H9 (cell line): Measurements from ENCODE around the gene SMC3. TPM values are rescaled to one million over a fixed set of nuclear protein-coding genes. Genes with fewer than 3 reads are reported as not detected.

ENCODE experiments used
- DNase-seq: peaks from one replicate; pipeline ENCODE4 v3.0.0-alpha.2; 2017
- H2AFZ ChIP-seq: one replicate; pipeline ENCODE4 v1.6.1; 2013; ENCODE audit warnings: mild to moderate bottlenecking, low read length, control low read depth, moderate library complexity
- H2AK5ac ChIP-seq: 2 replicates; pipeline ENCODE4 v1.6.1; 2013; ENCODE audit warnings: low read length, control low read depth, mixed read lengths; ENCODE audit not compliant: insufficient read length
- H2BK120ac ChIP-seq: one replicate; pipeline ENCODE4 v1.6.1; 2013; ENCODE audit warnings: low read depth, mild to moderate bottlenecking, low read length, control low read depth, inconsistent platforms; ENCODE audit not compliant: poor library complexity, severe bottlenecking
- H2BK12ac ChIP-seq: 2 replicates; pipeline ENCODE4 v1.6.1; 2013; ENCODE audit warnings: low read length, control low read depth, mixed read lengths, low read depth; ENCODE audit not compliant: insufficient read length
- H2BK15ac ChIP-seq: 2 replicates; pipeline ENCODE4 v1.6.1; 2013; ENCODE audit warnings: low read depth, low read length, control low read depth
- H2BK20ac ChIP-seq: one replicate; pipeline ENCODE4 v1.6.1; 2013; ENCODE audit warnings: low read depth, mild to moderate bottlenecking, low read length, control low read depth, inconsistent platforms; ENCODE audit not compliant: poor library complexity, severe bottlenecking
- H2BK5ac ChIP-seq: 2 replicates; pipeline ENCODE4 v1.6.1; 2013; ENCODE audit warnings: low read length, control low read depth, mixed read lengths; ENCODE audit not compliant: insufficient read length
- H3K14ac ChIP-seq: 2 replicates; pipeline ENCODE4 v1.6.1; 2013; ENCODE audit warnings: low read length, control low read depth; ENCODE audit not compliant: insufficient read depth
- H3K18ac ChIP-seq: 2 replicates; pipeline ENCODE4 v1.6.1; 2013; ENCODE audit warnings: low read depth, mild to moderate bottlenecking, mixed read lengths, low read length, control low read depth; ENCODE audit not compliant: insufficient read length
- H3K23ac ChIP-seq: 2 replicates; pipeline ENCODE4 v1.6.1; 2013; ENCODE audit warnings: low read length, control low read depth, mixed read lengths, low read depth; ENCODE audit not compliant: insufficient read length
- H3K23me2 ChIP-seq: 2 replicates; pipeline ENCODE4 v1.6.1; 2013; ENCODE audit warnings: low read depth, mild to moderate bottlenecking, mixed read lengths, low read length, control low read depth; ENCODE audit not compliant: insufficient read length, poor library complexity, severe bottlenecking
- H3K27ac ChIP-seq: 2 replicates; pipeline ENCODE4 v1.5.1; 2013; ENCODE audit warnings: low read length, control low read depth, mixed read lengths, low read depth; ENCODE audit not compliant: insufficient read length
- H3K27me3 ChIP-seq: 2 replicates; pipeline ENCODE4 v1.6.1; 2013; ENCODE audit warnings: low read length, control low read depth, inconsistent platforms; ENCODE audit not compliant: insufficient read depth
- H3K4ac ChIP-seq: 2 replicates; pipeline ENCODE4 v1.6.1; 2013; ENCODE audit warnings: low read depth, mild to moderate bottlenecking, control low read depth, inconsistent platforms, low read length, moderate library complexity
- H3K4me1 ChIP-seq: 2 replicates; pipeline ENCODE4 v1.6.1; 2013; ENCODE audit warnings: low read length, control low read depth, inconsistent platforms; ENCODE audit not compliant: insufficient read depth
- H3K4me2 ChIP-seq: 2 replicates; pipeline ENCODE4 v1.6.1; 2013; ENCODE audit warnings: low read length, control low read depth, mixed read lengths; ENCODE audit not compliant: insufficient read length, insufficient read depth
- H3K56ac ChIP-seq: 2 replicates; pipeline ENCODE4 v1.6.1; 2013; ENCODE audit warnings: low read depth, mild to moderate bottlenecking, mixed read lengths, low read length, control low read depth; ENCODE audit not compliant: insufficient read length
- H3K79me1 ChIP-seq: 2 replicates; pipeline ENCODE4 v1.6.1; 2013; ENCODE audit warnings: low read depth, mild to moderate bottlenecking, moderate library complexity, low read length, control low read depth, inconsistent platforms; ENCODE audit not compliant: insufficient read depth, poor library complexity, severe bottlenecking
- H3K79me2 ChIP-seq: 2 replicates; pipeline ENCODE4 v1.6.1; 2013; ENCODE audit warnings: low read length, control low read depth, inconsistent platforms; ENCODE audit not compliant: insufficient read depth
- H3K9ac ChIP-seq: 2 replicates; pipeline ENCODE4 v1.6.1; 2013; ENCODE audit warnings: low read length, control low read depth, mixed read lengths; ENCODE audit not compliant: insufficient read length; ENCODE audit errors: extremely low read depth
- H3K9me3 ChIP-seq: one replicate; pipeline ENCODE4 v1.6.1; 2013; ENCODE audit warnings: low read depth, low read length, inconsistent platforms; ENCODE audit not compliant: control insufficient read depth
- H3T11ph ChIP-seq: one replicate; pipeline ENCODE4 v1.6.1; 2013; ENCODE audit warnings: mild to moderate bottlenecking, low read length, control low read depth, inconsistent platforms
- H4K20me1 ChIP-seq: one replicate; pipeline ENCODE4 v1.6.1; 2013; ENCODE audit not compliant: control insufficient read depth, insufficient read length, insufficient read depth
- H4K5ac ChIP-seq: 2 replicates; pipeline ENCODE4 v1.6.1; 2013; ENCODE audit warnings: low read depth, mild to moderate bottlenecking, mixed read lengths, low read length, control low read depth; ENCODE audit not compliant: insufficient read length
- H4K8ac ChIP-seq: replicated peaks from 2 replicates; pipeline ENCODE4 v1.6.1; 2013; ENCODE audit warnings: low read length, control low read depth, mixed read lengths, low read depth; ENCODE audit not compliant: insufficient read length
- H4K91ac ChIP-seq: 2 replicates; pipeline ENCODE4 v1.6.1; 2013; ENCODE audit warnings: low read depth, mild to moderate bottlenecking, moderate library complexity, mixed read lengths, low read length, control low read depth; ENCODE audit not compliant: insufficient read length
- H3K27ac Mint-ChIP-seq, 3 experiments: 2 replicates in 2 of 3; 3 replicates in 1 of 3; pipeline ENCODE4 v1.8.0; 2020 to 2021; ENCODE audit warnings: mixed read lengths in 3 of 3, mild to moderate bottlenecking in 1 of 3, moderate library complexity in 1 of 3
- H3K27me3 Mint-ChIP-seq: 2 replicates; pipeline ENCODE4 v1.8.0; 2021; ENCODE audit warnings: low read depth, mild to moderate bottlenecking, moderate library complexity, mixed read lengths
- H3K36me3 Mint-ChIP-seq, 3 experiments: 2 replicates in 2 of 3; 3 replicates in 1 of 3; pipeline ENCODE4 v1.8.0; 2020 to 2021; ENCODE audit warnings: low read depth in 3 of 3, mixed read lengths in 3 of 3; ENCODE audit not compliant: insufficient read depth in 1 of 3
- H3K4me1 Mint-ChIP-seq, 2 experiments: 2 replicates each; pipeline ENCODE4 v1.8.0; 2020; ENCODE audit warnings: mixed read lengths in 2 of 2
- H3K4me3 Mint-ChIP-seq, 2 experiments: 2 replicates in 1 of 2; 3 replicates in 1 of 2; pipeline ENCODE4 v1.8.0; 2020 to 2021; ENCODE audit warnings: mild to moderate bottlenecking in 2 of 2, mixed read lengths in 2 of 2, moderate library complexity in 1 of 2
- H3K9me3 Mint-ChIP-seq, 2 experiments: 2 replicates in 1 of 2; 3 replicates in 1 of 2; pipeline ENCODE4 v1.8.0; 2020; ENCODE audit warnings: mild to moderate bottlenecking in 2 of 2, mixed read lengths in 2 of 2, moderate library complexity in 1 of 2
- CTCF ChIP-seq: fragments of 200-600 bp; sonication (generic); conservative IDR thresholded peaks from 3 replicates; pipeline ENCODE4 v1.8.0; 2021; ENCODE audit warnings: antibody characterized with exemption, mild to moderate bottlenecking
- WGBS: extraction: QIAGEN DNeasy Blood & Tissue Kit; methylation state at CpG from one replicate; pipeline ENCODE4 v1.1.7; 2013; ENCODE audit warnings: missing lambda C conversion rate, low lambda C conversion rate, mixed read lengths; ENCODE audit not compliant: insufficient read length; ENCODE audit errors: extremely low coverage; 5-methylcytosine and 5-hydroxymethylcytosine counted together
- total RNA-seq: library from RNA; stranded (reverse); gene quantifications from 2 replicates; pipeline ENCODE4 v1.2.1, GENCODE V29; 2021

The SMC3 gene
- total RNA-seq, 1 experiment from 2014 or later: 82.4 TPM

DNA sequence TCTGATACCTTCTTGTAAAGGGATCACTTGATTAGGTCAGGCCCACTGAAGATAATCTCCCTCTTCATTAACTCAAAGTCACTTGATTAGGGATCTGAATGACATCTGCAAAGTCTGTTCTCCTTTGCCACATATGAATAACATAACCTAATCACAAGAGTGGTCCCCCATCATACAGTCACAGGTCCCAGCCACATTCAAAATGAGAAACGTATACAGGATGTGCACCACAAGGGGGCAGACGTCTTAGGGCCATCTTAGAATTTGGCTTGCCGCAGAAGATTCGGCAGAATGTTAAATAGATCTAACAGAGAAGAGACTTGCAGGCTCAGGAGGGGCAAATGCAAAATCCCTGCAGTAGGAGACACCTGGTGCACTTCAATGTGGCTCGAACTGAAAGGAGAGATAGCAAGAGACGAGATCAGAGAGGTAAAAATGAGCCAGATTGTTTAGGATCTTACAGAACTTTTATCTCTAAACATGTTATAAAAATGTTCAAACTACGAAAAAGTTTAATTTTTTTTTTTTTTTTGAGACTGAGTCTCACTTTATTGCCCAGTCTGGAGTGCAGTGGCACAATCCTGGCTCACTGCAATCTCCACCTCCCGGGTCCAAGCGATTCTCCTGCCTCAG is 10.4 kb upstream of the SMC3 start:
- Histone ChIP-seq H3K18ac (no peak overlapping the region), H3K27ac (no peak overlapping the region), H3K56ac (no peak overlapping the region), H3K4ac (no peak overlapping the region), H2BK15ac (no peak overlapping the region), H4K5ac (no peak overlapping the region), H3K23ac (no peak overlapping the region), H2BK5ac (no peak overlapping the region), H3K79me2 (no peaks in the 10 kb centered on the region), H3K4me1 (no peaks in the 10 kb centered on the region; the same call in 1 of the 2 replicates), H3K79me1 (no peaks in the 10 kb centered on the region), H4K8ac (no peak overlapping the region), H2AFZ (peak overlapping the region; percentile 40), H2AK5ac (no peak overlapping the region), H3K9me3 (no peaks in the 10 kb centered on the region), H2BK12ac (no peak overlapping the region), H3K27me3 (no peaks in the 10 kb centered on the region), H2BK120ac (no peak overlapping the region), H4K20me1 (no peaks in the 10 kb centered on the region), H3K9ac (no peak overlapping the region), H2BK20ac (no peak overlapping the region), H3K14ac (no peak overlapping the region), H3K23me2 (no peaks in the 10 kb centered on the region), H3T11ph (no peak overlapping the region), H3K4me2 (no peak overlapping the region), H4K91ac (no peak overlapping the region)
- peak; percentile 69 for DNase-seq
- peak; percentile 75 for TF ChIP-seq CTCF
- H3K27ac Mint-ChIP-seq: no peak overlapping the region
- H3K4me1 Mint-ChIP-seq: peaks cover 23 to 26% of the 10 kb centered on the region in 2 experiments
- WGBS: no CpG with 5 or more reads among the region's 9 CpGs
- H3K4me3 Mint-ChIP-seq: no peak overlapping the region
- H3K27me3 Mint-ChIP-seq: no peaks in the 10 kb centered on the region
- H3K36me3 Mint-ChIP-seq: peaks cover 0 to 7% (median 2%) of the 10 kb centered on the region in 3 experiments; a peak in 2 of 7 replicates
- H3K9me3 Mint-ChIP-seq: peaks cover 5 to 6% of the 10 kb centered on the region in 2 experiments; a peak in 4 of 5 replicates
